Neural progenitor cell (in vitro differentiated cells): ENCODE measurements around the gene OR6J1. TPM values are rescaled to one million over a fixed set of nuclear protein-coding genes. Genes with fewer than 3 reads are reported as not detected.

Experiments
- DNase-seq: peaks from one replicate; pipeline ENCODE4 v3.0.0-alpha.2; 2016; ENCODE audit warnings: low spot score
- H2AFZ ChIP-seq: fragments of 200-600 bp; sonication (generic); replicated peaks from 2 replicates; pipeline ENCODE4 v1.6.1; 2016; ENCODE audit warnings: antibody characterized with exemption
- H3F3A ChIP-seq: fragments of 200-600 bp; sonication (generic); 2 replicates; pipeline ENCODE4 v1.6.1; 2016; ENCODE audit warnings: antibody characterized with exemption, low read depth
- H3K27ac ChIP-seq: fragments of 200-600 bp; sonication (generic); 2 replicates; pipeline ENCODE4 v1.5.1; 2016; ENCODE audit warnings: mild to moderate bottlenecking
- H3K27me3 ChIP-seq: fragments of 200-600 bp; sonication (generic); 2 replicates; pipeline ENCODE4 v1.6.1; 2016; ENCODE audit warnings: mild to moderate bottlenecking, moderate library complexity
- H3K36me3 ChIP-seq: fragments of 200-600 bp; sonication (generic); 2 replicates; pipeline ENCODE4 v1.5.1; 2016
- H3K4me1 ChIP-seq: fragments of 200-600 bp; sonication (generic); 2 replicates; pipeline ENCODE4 v1.6.1; 2016; ENCODE audit warnings: mixed run types
- H3K4me2 ChIP-seq: fragments of 200-600 bp; sonication (generic); 2 replicates; pipeline ENCODE4 v1.6.1; 2016
- H3K4me3 ChIP-seq: fragments of 200-600 bp; sonication (generic); 2 replicates; pipeline ENCODE4 v1.5.1; 2016
- H3K79me2 ChIP-seq: fragments of 200-600 bp; sonication (generic); 2 replicates; pipeline ENCODE4 v1.6.1; 2016; ENCODE audit warnings: low read depth
- H3K9ac ChIP-seq: fragments of 200-600 bp; sonication (generic); 2 replicates; pipeline ENCODE4 v1.6.1; 2016
- H3K9me3 ChIP-seq: fragments of 200-600 bp; sonication (generic); 2 replicates; pipeline ENCODE4 v1.5.1; 2016; ENCODE audit warnings: low read depth
- H4K20me1 ChIP-seq: fragments of 200-600 bp; sonication (generic); 2 replicates; pipeline ENCODE4 v1.6.1; 2016; ENCODE audit warnings: low read depth
- H3K27ac Mint-ChIP-seq: 3 replicates; pipeline ENCODE4 v1.8.0; 2021; ENCODE audit warnings: mixed read lengths
- H3K27me3 Mint-ChIP-seq: 2 replicates; pipeline ENCODE4 v1.8.0; 2022; ENCODE audit warnings: low read depth, mild to moderate bottlenecking, inconsistent platforms, moderate library complexity, mixed read lengths; ENCODE audit not compliant: insufficient read depth
- H3K36me3 Mint-ChIP-seq: 3 replicates; pipeline ENCODE4 v1.8.0; 2021; ENCODE audit warnings: mixed read lengths
- H3K4me1 Mint-ChIP-seq: 3 replicates; pipeline ENCODE4 v1.8.0; 2021; ENCODE audit warnings: mixed read lengths
- H3K4me3 Mint-ChIP-seq: 3 replicates; pipeline ENCODE4 v1.8.0; 2021; ENCODE audit warnings: mild to moderate bottlenecking, moderate library complexity, mixed read lengths
- H3K9me3 Mint-ChIP-seq: 3 replicates; pipeline ENCODE4 v1.8.0; 2020; ENCODE audit warnings: mixed read lengths
- EZH2 ChIP-seq: fragments of 200-600 bp; sonication (generic); IDR thresholded peaks from 2 replicates; pipeline ENCODE4 v1.6.1; 2017; ENCODE audit warnings: antibody characterized with exemption, mild to moderate bottlenecking, moderate library complexity
- EZH2phosphoT487 ChIP-seq: fragments of 200-600 bp; sonication (generic); IDR thresholded peaks from 2 replicates; pipeline ENCODE4 v1.6.1; 2017; ENCODE audit warnings: antibody characterized with exemption
- total RNA-seq: library from RNA; depleted of rRNA; stranded (reverse); fragments of >200 nt; gene quantifications from 2 replicates; pipeline ENCODE4 v1.2.3, GENCODE V29; 2015; ENCODE audit warnings: low replicate concordance
- TF ChIP-seq, protein P1 (sequence below): fragments of 200-600 bp; sonication (generic); IDR thresholded peaks from 2 replicates; pipeline ENCODE4 v1.5.1; 2017; ENCODE audit warnings: antibody characterized with exemption, mild to moderate bottlenecking

Gene OR6J1
- total RNA-seq, 1 donor from 2014 or later = not detected

DNA sequence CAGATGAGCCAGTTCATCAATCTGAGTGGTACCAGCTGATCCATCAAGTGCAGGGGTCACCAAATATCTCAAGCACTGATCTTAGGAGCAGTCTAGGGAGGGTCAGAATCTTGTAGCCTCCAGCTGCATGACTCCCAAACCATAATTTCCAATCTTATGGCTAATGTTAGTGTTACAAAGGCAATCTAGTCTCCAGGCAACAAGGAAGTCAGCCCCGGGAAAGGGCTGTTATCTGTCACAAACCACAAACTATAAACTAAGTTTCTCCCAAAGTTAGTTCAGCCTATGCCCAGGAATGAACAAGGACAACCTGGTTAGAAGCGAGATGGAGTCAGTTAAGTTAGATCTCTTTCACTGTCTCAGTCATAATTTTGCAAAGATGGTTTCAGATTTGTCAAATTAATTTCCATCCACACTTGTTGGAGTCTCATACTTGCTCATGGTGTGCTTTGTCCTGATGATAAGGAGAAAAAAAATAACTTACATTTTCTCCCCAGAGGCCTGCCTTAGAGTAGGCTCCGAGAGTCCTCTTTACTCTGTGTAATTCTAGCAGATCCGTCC lies 49.9 kb downstream of the OR6J1 start:
- H3K36me3 Mint-ChIP-seq = no peaks in the 10 kb centered on the region
- Histone ChIP-seq H3F3A (peaks cover 25% of the 10 kb centered on the region), H3K4me3 (no peak overlapping the region), H3K9me3 (no peaks in the 10 kb centered on the region), H4K20me1 (peaks cover 3% of the 10 kb centered on the region), H3K4me1 (peaks cover 11% of the 10 kb centered on the region), H3K9ac (no peak overlapping the region), H3K36me3 (no peaks in the 10 kb centered on the region), H3K79me2 (peaks cover 4% of the 10 kb centered on the region), H3K4me2 (no peak overlapping the region), H3K27ac (no peak overlapping the region), H2AFZ (no peak overlapping the region), H3K27me3 (no peaks in the 10 kb centered on the region)
- TF ChIP-seq, protein P1, sequence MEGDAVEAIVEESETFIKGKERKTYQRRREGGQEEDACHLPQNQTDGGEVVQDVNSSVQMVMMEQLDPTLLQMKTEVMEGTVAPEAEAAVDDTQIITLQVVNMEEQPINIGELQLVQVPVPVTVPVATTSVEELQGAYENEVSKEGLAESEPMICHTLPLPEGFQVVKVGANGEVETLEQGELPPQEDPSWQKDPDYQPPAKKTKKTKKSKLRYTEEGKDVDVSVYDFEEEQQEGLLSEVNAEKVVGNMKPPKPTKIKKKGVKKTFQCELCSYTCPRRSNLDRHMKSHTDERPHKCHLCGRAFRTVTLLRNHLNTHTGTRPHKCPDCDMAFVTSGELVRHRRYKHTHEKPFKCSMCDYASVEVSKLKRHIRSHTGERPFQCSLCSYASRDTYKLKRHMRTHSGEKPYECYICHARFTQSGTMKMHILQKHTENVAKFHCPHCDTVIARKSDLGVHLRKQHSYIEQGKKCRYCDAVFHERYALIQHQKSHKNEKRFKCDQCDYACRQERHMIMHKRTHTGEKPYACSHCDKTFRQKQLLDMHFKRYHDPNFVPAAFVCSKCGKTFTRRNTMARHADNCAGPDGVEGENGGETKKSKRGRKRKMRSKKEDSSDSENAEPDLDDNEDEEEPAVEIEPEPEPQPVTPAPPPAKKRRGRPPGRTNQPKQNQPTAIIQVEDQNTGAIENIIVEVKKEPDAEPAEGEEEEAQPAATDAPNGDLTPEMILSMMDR = no peak
- TF ChIP-seq EZH2phosphoT487 = no peak
- no peak for TF ChIP-seq EZH2
- H3K27me3 Mint-ChIP-seq = peaks cover 9% of the 10 kb centered on the region
- no peak for DNase-seq
- no peaks in the 10 kb centered on the region for H3K9me3 Mint-ChIP-seq
- H3K4me1 Mint-ChIP-seq = peaks cover 18% of the 10 kb centered on the region
- H3K4me3 Mint-ChIP-seq = no peak overlapping the region
- H3K27ac Mint-ChIP-seq = no peak overlapping the region

DNA sequence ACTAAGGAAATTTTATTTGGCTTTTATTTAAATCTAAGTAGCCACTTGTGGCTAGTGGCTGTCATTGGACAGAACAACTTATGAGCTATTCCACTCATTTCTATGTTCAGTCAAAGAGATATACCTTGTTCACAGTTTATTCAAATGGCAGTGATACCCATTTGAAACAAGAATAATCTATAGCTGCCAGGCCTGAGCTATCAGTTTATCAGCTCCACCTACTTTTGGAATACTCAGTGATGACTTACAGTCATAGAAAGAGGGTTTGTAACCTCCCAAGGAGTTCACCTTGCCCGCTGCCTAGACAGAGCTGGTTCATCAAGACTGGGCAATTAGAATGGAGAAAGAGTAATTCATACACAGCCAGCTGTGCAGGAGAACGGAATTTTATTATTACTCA lies 50.6 kb downstream of the OR6J1 start:
- no peak overlapping the region for H3K27ac Mint-ChIP-seq
- Histone ChIP-seq H3K27me3 (no peaks in the 10 kb centered on the region), H3K4me3 (no peak overlapping the region), H3F3A (peaks cover 20% of the 10 kb centered on the region), H3K4me2 (no peak overlapping the region), H3K27ac (no peak overlapping the region), H3K9me3 (no peaks in the 10 kb centered on the region), H3K4me1 (peaks cover 6% of the 10 kb centered on the region), H2AFZ (no peak overlapping the region), H3K36me3 (no peaks in the 10 kb centered on the region), H3K79me2 (peaks cover 4% of the 10 kb centered on the region), H4K20me1 (no peaks in the 10 kb centered on the region), H3K9ac (no peak overlapping the region)
- TF ChIP-seq, protein P1 = no peak
- no peak for TF ChIP-seq EZH2phosphoT487
- TF ChIP-seq EZH2 = no peak
- no peaks in the 10 kb centered on the region for H3K36me3 Mint-ChIP-seq
- no peaks in the 10 kb centered on the region for H3K9me3 Mint-ChIP-seq
- H3K4me3 Mint-ChIP-seq = no peak overlapping the region
- peaks cover 6% of the 10 kb centered on the region for H3K27me3 Mint-ChIP-seq
- DNase-seq = no peak
- H3K4me1 Mint-ChIP-seq = peaks cover 14% of the 10 kb centered on the region

DNA sequence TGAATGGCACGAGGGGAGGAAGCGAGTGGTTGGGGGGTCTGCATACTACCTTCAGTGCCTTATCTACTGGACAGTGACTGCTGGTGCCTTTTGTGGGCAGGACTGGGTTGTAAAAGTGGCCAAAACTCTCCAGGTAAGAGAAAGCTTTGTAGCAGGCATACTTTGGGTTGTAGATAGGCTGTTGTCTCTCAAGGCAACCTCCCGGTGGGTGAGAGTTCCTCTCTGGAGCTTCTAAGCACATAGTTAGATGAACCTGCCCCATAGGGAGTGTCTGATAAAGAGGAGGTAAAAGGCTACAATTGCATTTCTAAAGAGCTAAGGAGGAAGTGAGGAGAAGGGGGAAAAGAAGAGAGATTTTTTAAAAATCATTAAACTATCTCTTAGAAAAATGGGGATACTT lies 51.0 kb downstream of the OR6J1 start:
- no peak for DNase-seq
- peaks cover 14% of the 10 kb centered on the region for H3K4me1 Mint-ChIP-seq
- peaks cover 8% of the 10 kb centered on the region for H3K4me1 ChIP-seq
- no peak overlapping the region for H2AFZ ChIP-seq
- peaks cover 16% of the 10 kb centered on the region for H3F3A ChIP-seq
- H4K20me1 ChIP-seq = no peaks in the 10 kb centered on the region
- peaks cover 6% of the 10 kb centered on the region for H3K27me3 Mint-ChIP-seq
- no peaks in the 10 kb centered on the region for H3K36me3 ChIP-seq
- H3K27me3 ChIP-seq = no peaks in the 10 kb centered on the region
- H3K4me2 ChIP-seq = no peak overlapping the region
- no peak overlapping the region for H3K9ac ChIP-seq
- no peaks in the 10 kb centered on the region for H3K9me3 ChIP-seq
- no peak for TF ChIP-seq EZH2
- TF ChIP-seq, protein P1 = no peak
- TF ChIP-seq EZH2phosphoT487 = no peak
- no peak overlapping the region for H3K27ac Mint-ChIP-seq
- H3K79me2 ChIP-seq = peaks cover 8% of the 10 kb centered on the region
- H3K27ac ChIP-seq = no peak overlapping the region
- no peaks in the 10 kb centered on the region for H3K9me3 Mint-ChIP-seq
- no peak overlapping the region for H3K4me3 Mint-ChIP-seq
- no peaks in the 10 kb centered on the region for H3K36me3 Mint-ChIP-seq
- no peak overlapping the region for H3K4me3 ChIP-seq
